Upper lobe of left lung (tissue), 4 donors: ENCODE measurements around the gene TXNIP.

Source experiments
- CTCF ChIP-seq, 6 experiments: fragments of 450-650 bp in 4 of 6; fragments of 200-600 bp in 2 of 6; sonication (generic) in 2 of 6; IDR thresholded peaks; one replicate each; pipeline ENCODE4 v1.5.1; 2016 to 2019; ENCODE audit warnings: antibody characterized with exemption in 6 of 6
- POLR2A ChIP-seq, 4 donors: fragments of 450-650 bp; IDR thresholded peaks; one replicate each; pipeline ENCODE4 v1.5.1; 2016 to 2017; ENCODE audit warnings: antibody characterized with exemption in 4 of 4, mild to moderate bottlenecking in 2 of 4

- TF ChIP-seq CTCF (IDR thresholded peaks at IDR 0.05) (no peak), POLR2A (IDR thresholded peaks at IDR 0.05) (peak in 1 of 4 donors; percentile 75)
These were observed 3.1 kb upstream of the TXNIP start for GRCh38 chr1:145999321-146000024.
